ENCODE measurements around the gene CLTA.

- TF ChIP-seq POLR2AphosphoS5 (IDR thresholded peaks at IDR 0.05) = no peak
- TF ChIP-seq, protein P1, sequence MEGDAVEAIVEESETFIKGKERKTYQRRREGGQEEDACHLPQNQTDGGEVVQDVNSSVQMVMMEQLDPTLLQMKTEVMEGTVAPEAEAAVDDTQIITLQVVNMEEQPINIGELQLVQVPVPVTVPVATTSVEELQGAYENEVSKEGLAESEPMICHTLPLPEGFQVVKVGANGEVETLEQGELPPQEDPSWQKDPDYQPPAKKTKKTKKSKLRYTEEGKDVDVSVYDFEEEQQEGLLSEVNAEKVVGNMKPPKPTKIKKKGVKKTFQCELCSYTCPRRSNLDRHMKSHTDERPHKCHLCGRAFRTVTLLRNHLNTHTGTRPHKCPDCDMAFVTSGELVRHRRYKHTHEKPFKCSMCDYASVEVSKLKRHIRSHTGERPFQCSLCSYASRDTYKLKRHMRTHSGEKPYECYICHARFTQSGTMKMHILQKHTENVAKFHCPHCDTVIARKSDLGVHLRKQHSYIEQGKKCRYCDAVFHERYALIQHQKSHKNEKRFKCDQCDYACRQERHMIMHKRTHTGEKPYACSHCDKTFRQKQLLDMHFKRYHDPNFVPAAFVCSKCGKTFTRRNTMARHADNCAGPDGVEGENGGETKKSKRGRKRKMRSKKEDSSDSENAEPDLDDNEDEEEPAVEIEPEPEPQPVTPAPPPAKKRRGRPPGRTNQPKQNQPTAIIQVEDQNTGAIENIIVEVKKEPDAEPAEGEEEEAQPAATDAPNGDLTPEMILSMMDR (IDR thresholded peaks at IDR 0.05) = no peak
- TF ChIP-seq POLR2A (IDR thresholded peaks at IDR 0.05) = no peak
Observed at GRCh38 chr9:36192196-36192595, 1.5 kb downstream of the CLTA start.

Measured in breast epithelium (tissue), 3 donors.